Smooth muscle cell (in vitro differentiated cells): ENCODE measurements around the gene PDE4B. TPM values are rescaled to one million over a fixed set of nuclear protein-coding genes. Genes with fewer than 3 reads are reported as not detected.

Experiments
- DNase-seq: peaks from one replicate; lab custom pipeline; 2025; ENCODE audit not compliant: unreplicated experiment; lab: John Stamatoyannopoulos, UW
- H2AFZ ChIP-seq: fragments of 200-600 bp; sonication (generic); 2 replicates; pipeline ENCODE4 v1.6.0; 2016; ENCODE audit warnings: antibody characterized with exemption, low read depth, mild to moderate bottlenecking
- H3F3A ChIP-seq: fragments of 200-600 bp; sonication (generic); 2 replicates; pipeline ENCODE4 v1.6.0; 2017; ENCODE audit warnings: antibody characterized with exemption, low read depth
- H3K27ac ChIP-seq: fragments of 200-600 bp; sonication (generic); 2 replicates; pipeline ENCODE4 v1.5.1; 2016; ENCODE audit warnings: low read depth, mild to moderate bottlenecking
- H3K27me3 ChIP-seq: fragments of 200-600 bp; sonication (generic); 2 replicates; pipeline ENCODE4 v1.6.1; 2016; ENCODE audit warnings: low read depth, mild to moderate bottlenecking
- H3K36me3 ChIP-seq: fragments of 200-600 bp; sonication (generic); 2 replicates; pipeline ENCODE4 v1.5.1; 2016; ENCODE audit warnings: low read depth
- H3K4me1 ChIP-seq: fragments of 200-600 bp; sonication (generic); 2 replicates; pipeline ENCODE4 v1.5.1; 2016; ENCODE audit warnings: low read depth
- H3K4me2 ChIP-seq: fragments of 200-600 bp; sonication (generic); 2 replicates; pipeline ENCODE4 v1.6.0; 2016; ENCODE audit warnings: mild to moderate bottlenecking
- H3K4me3 ChIP-seq: fragments of 200-600 bp; sonication (generic); 2 replicates; pipeline ENCODE4 v1.5.1; 2016; ENCODE audit warnings: mild to moderate bottlenecking
- H3K79me2 ChIP-seq: fragments of 200-600 bp; sonication (generic); 2 replicates; pipeline ENCODE4 v1.6.0; 2016; ENCODE audit warnings: low read depth, mild to moderate bottlenecking
- H3K9ac ChIP-seq: fragments of 200-600 bp; sonication (generic); 2 replicates; pipeline ENCODE4 v1.6.0; 2016; ENCODE audit warnings: low read depth
- H3K9me3 ChIP-seq: fragments of 200-600 bp; sonication (generic); replicated peaks from 2 replicates; pipeline ENCODE4 v1.5.1; 2016; ENCODE audit warnings: low read depth
- H4K20me1 ChIP-seq: fragments of 200-600 bp; sonication (generic); 2 replicates; pipeline ENCODE4 v1.6.0; 2016; ENCODE audit warnings: low read depth
- CTCF ChIP-seq: fragments of 200-600 bp; sonication (generic); IDR thresholded peaks from 2 replicates; pipeline ENCODE4 v1.5.1; 2017; ENCODE audit warnings: borderline replicate concordance, mild to moderate bottlenecking, antibody characterized with exemption; ENCODE audit not compliant: insufficient read depth, poor library complexity, severe bottlenecking
- WGBS: methylation state at CpG from one replicate; pipeline ENCODE4 v1.1.7; 2016; ENCODE audit warnings: low lambda C conversion rate; 5-methylcytosine and 5-hydroxymethylcytosine counted together
- polyA plus RNA-seq: library from polyadenylated mRNA; unstranded; fragments of >200 nt; fragmentation: Nextera tagmentation; extraction: Ambion mirVana; gene quantifications from 2 replicates; pipeline ENCODE4 v1.2.1, GENCODE V29; 2016
- total RNA-seq: library from RNA; depleted of rRNA; stranded (reverse); fragments of >200 nt; gene quantifications from 2 replicates; pipeline ENCODE4 v1.2.3, GENCODE V29; 2014

The PDE4B gene
- total and polyA plus RNA-seq, 2 experiments from 2014 or later = 18.5 to 24.8 TPM

GRCh38 chr1:66159800-66160199 is 367.1 kb downstream of the PDE4B start:
- Histone ChIP-seq H3K9ac (no peak overlapping the region), H3K27ac (no peak overlapping the region), H3K4me1 (no peaks in the 10 kb centered on the region), H3K4me2 (no peak overlapping the region), H3K36me3 (no peaks in the 10 kb centered on the region), H3F3A (no peaks in the 10 kb centered on the region), H3K9me3 (no peaks in the 10 kb centered on the region), H3K4me3 (no peak overlapping the region), H2AFZ (no peak overlapping the region), H3K27me3 (peaks cover 27% of the 10 kb centered on the region), H4K20me1 (no peaks in the 10 kb centered on the region), H3K79me2 (no peaks in the 10 kb centered on the region)
- DNase-seq = no peak
- 58% methylated on average over 1 of the region's 1 CpG for WGBS
- TF ChIP-seq CTCF = no peak

- Histone ChIP-seq H3K79me2 (no peaks in the 10 kb centered on the region), H3K9ac (no peak overlapping the region), H3K4me3 (no peak overlapping the region), H4K20me1 (no peaks in the 10 kb centered on the region), H3K36me3 (no peaks in the 10 kb centered on the region), H3K4me1 (no peaks in the 10 kb centered on the region), H3F3A (no peaks in the 10 kb centered on the region), H3K27me3 (peaks cover 27% of the 10 kb centered on the region), H3K9me3 (no peaks in the 10 kb centered on the region), H3K4me2 (no peak overlapping the region), H2AFZ (no peak overlapping the region), H3K27ac (no peak overlapping the region)
- 94% methylated on average over 1 of the region's 1 CpG for WGBS
- TF ChIP-seq CTCF = no peak
- no peak for DNase-seq
Observed at GRCh38 chr1:66160719-66161118, 368.0 kb downstream of the PDE4B start.

GRCh38 chr1:66166753-66167152 is 374.1 kb downstream of the PDE4B start:
- TF ChIP-seq CTCF = no peak
- no peaks in the 10 kb centered on the region for H3K79me2 ChIP-seq
- 94% methylated on average over 3 of the region's 3 CpGs for WGBS
- no peak for DNase-seq
- H3F3A ChIP-seq = no peaks in the 10 kb centered on the region
- H3K4me3 ChIP-seq = no peak overlapping the region
- no peak overlapping the region for H2AFZ ChIP-seq
- peaks cover 6% of the 10 kb centered on the region for H3K27me3 ChIP-seq
- H4K20me1 ChIP-seq = no peaks in the 10 kb centered on the region
- H3K4me2 ChIP-seq = no peak overlapping the region
- H3K9me3 ChIP-seq = no peaks in the 10 kb centered on the region
- no peaks in the 10 kb centered on the region for H3K36me3 ChIP-seq
- no peak overlapping the region for H3K27ac ChIP-seq
- no peaks in the 10 kb centered on the region for H3K4me1 ChIP-seq
- H3K9ac ChIP-seq = no peak overlapping the region

- no peaks in the 10 kb centered on the region for H3F3A ChIP-seq
- H3K27ac ChIP-seq = no peak overlapping the region
- no peaks in the 10 kb centered on the region for H3K79me2 ChIP-seq
- H3K4me2 ChIP-seq = no peak overlapping the region
- H3K9me3 ChIP-seq = no peaks in the 10 kb centered on the region
- TF ChIP-seq CTCF = no peak
- no peaks in the 10 kb centered on the region for H3K4me1 ChIP-seq
- H4K20me1 ChIP-seq = no peaks in the 10 kb centered on the region
- DNase-seq = no peak
- no peaks in the 10 kb centered on the region for H3K36me3 ChIP-seq
- H3K9ac ChIP-seq = no peak overlapping the region
- H3K27me3 ChIP-seq = peaks cover 4% of the 10 kb centered on the region
- H3K4me3 ChIP-seq = no peak overlapping the region
- H2AFZ ChIP-seq = no peak overlapping the region
Observed at GRCh38 chr1:66167267-66167666, 374.6 kb downstream of the PDE4B start.
